Choroid plexus epithelial cell (primary cell): Measurements from ENCODE around the gene LHX3.

Experiments used
- DNase-seq: peaks from one replicate; pipeline ENCODE4 v3.0.0-alpha.2; 2010; ENCODE audit warnings: low read depth
- H3K4me3 ChIP-seq: 2 replicates; pipeline ENCODE4 v1.5.1; 2011; ENCODE audit warnings: low read depth, mild to moderate bottlenecking, control low read depth, low read length, moderate library complexity
- CTCF ChIP-seq: conservative IDR thresholded peaks from 2 replicates; pipeline ENCODE4 v1.5.1; 2011; ENCODE audit warnings: low read depth, mild to moderate bottlenecking, control low read depth, inconsistent platforms, low read length, moderate library complexity

The LHX3 gene

GRCh38 chr9:136194540-136194939 is 10.4 kb downstream of the LHX3 start:
- DNase-seq = no peak
- TF ChIP-seq CTCF = no peak
- H3K4me3 ChIP-seq = no peak overlapping the region

- no peak for TF ChIP-seq CTCF
- no peak for DNase-seq
- no peak overlapping the region for H3K4me3 ChIP-seq
These were observed 11.0 kb downstream of the LHX3 start for GRCh38 chr9:136193891-136194279.

- no peak overlapping the region for H3K4me3 ChIP-seq
- no peak for TF ChIP-seq CTCF
- no peak for DNase-seq
These were observed 11.6 kb downstream of the LHX3 start for GRCh38 chr9:136193127-136193890.

- no peak overlapping the region for H3K4me3 ChIP-seq
- no peak for DNase-seq
- TF ChIP-seq CTCF = no peak
These were observed 12.4 kb downstream of the LHX3 start for GRCh38 chr9:136192289-136193126.

GRCh38 chr9:136191960-136192286 is 13.0 kb downstream of the LHX3 start:
- no peak overlapping the region for H3K4me3 ChIP-seq
- no peak for DNase-seq
- no peak for TF ChIP-seq CTCF

- TF ChIP-seq CTCF = no peak
- DNase-seq = no peak
- no peak overlapping the region for H3K4me3 ChIP-seq
These were observed 13.6 kb downstream of the LHX3 start for GRCh38 chr9:136191099-136191959.
